Heart right ventricle (tissue), 16 donors: ENCODE measurements around the gene DYNC2I2. TPM values are rescaled to one million over a fixed set of nuclear protein-coding genes. Genes with fewer than 3 reads are reported as not detected.

Experiments used
- ATAC-seq, 8 donors: fragments of 200-7000 bp; cut with Tn5 transposase; one replicate each; pipeline ENCODE4 v1.9.1; 2020; ENCODE audit warnings: mild to moderate bottlenecking in 8 of 8, moderate library complexity in 8 of 8, moderate number of reproducible peaks in 1 of 8
- DNase-seq, 2 donors: peaks; one replicate each; pipeline ENCODE4 v3.0.0-alpha.2; 2020
- H3K27ac ChIP-seq, 10 donors: fragments of 200-600 bp; sonication (generic) in 2 of 10; one replicate each; pipeline versions ENCODE4 v1.5.0 to v1.8.0; 2020 to 2022; ENCODE audit warnings: mild to moderate bottlenecking in 3 of 10
- H3K27me3 ChIP-seq, 7 donors: fragments of 200-600 bp; one replicate each; pipeline ENCODE4 v1.8.0; 2021 to 2022; ENCODE audit warnings: mild to moderate bottlenecking in 2 of 7
- H3K36me3 ChIP-seq, 9 donors: fragments of 200-600 bp; sonication (generic) in 1 of 9; one replicate each; pipeline versions ENCODE4 v1.5.0 to v1.8.0; 2020 to 2022; ENCODE audit warnings: mild to moderate bottlenecking in 2 of 9
- H3K4me1 ChIP-seq, 9 donors: fragments of 200-600 bp; sonication (generic) in 1 of 9; one replicate each; pipeline versions ENCODE4 v1.5.0 to v1.8.0; 2020 to 2022; ENCODE audit warnings: mild to moderate bottlenecking in 4 of 9
- H3K4me3 ChIP-seq, 10 donors: fragments of 200-600 bp; sonication (generic) in 2 of 10; one replicate each; pipeline versions ENCODE4 v1.5.0 to v1.8.0; 2020 to 2022; ENCODE audit warnings: mild to moderate bottlenecking in 7 of 10, moderate library complexity in 2 of 10
- H3K9me3 ChIP-seq, 11 donors: fragments of 200-600 bp in 10 of 11; sonication (generic) in 2 of 11; one replicate each; pipeline versions ENCODE4 v1.5.0 to v1.8.0; 2013 to 2022; ENCODE audit warnings: mild to moderate bottlenecking in 2 of 11, control low read depth in 1 of 11, moderate library complexity in 1 of 11
- CTCF ChIP-seq, 9 donors: fragments of 200-600 bp; sonication (generic) in 2 of 9; IDR thresholded peaks; one replicate each; pipeline versions ENCODE4 v1.5.0 to v1.8.0; 2021 to 2022; ENCODE audit warnings: antibody characterized with exemption in 9 of 9, mild to moderate bottlenecking in 5 of 9, moderate library complexity in 1 of 9
- WGBS, 2 donors: extraction: QIAGEN DNeasy Blood & Tissue Kit; methylation state at CpG; one replicate each; pipeline ENCODE4 v1.1.7; 2013; ENCODE audit warnings: inconsistent platforms in 1 of 2; 5-methylcytosine and 5-hydroxymethylcytosine counted together
- intact Hi-C, 10 donors: fragments of 100-400 bp; cut with DNase I; formaldehyde crosslinking; loops; one replicate each; pipeline versions ENCODE4 v1.11.1 to v1.14.2; 2022
- long read RNA-seq, 3 donors: library from polyadenylated mRNA; unstranded; transcript quantifications; one replicate each; pipeline ENCODE4 v2.0.0, GENCODE V29; 2020 to 2021
- polyA plus RNA-seq, 2 donors: library from polyadenylated mRNA; stranded (reverse); fragments of 200-250 nt; gene quantifications; one replicate each; pipeline ENCODE4 v1.2.3, GENCODE V29; 2013
- total RNA-seq, 10 donors: library from RNA; stranded (reverse); fragmentation: NEBNext Ultra II Directional in 3 of 10; extraction: Animal tissue kit (Norgen Biotek cat#: 25700) in 3 of 10; gene quantifications; one replicate each; pipeline versions ENCODE4 v1.2.1 to v1.2.4, GENCODE V29; 2021 to 2023
- donor health status: Arrhythmogenic right ventricular cardiomyopathy.
- donor health status: ischemic (EF 13 %, LVEDD 7.1; RV severe dilation, severe dysfunction).
- donor health status: healthy with polysubstance abuse.
- donor health status: DM: no; HTN: yes; CAD: no.
- donor health status: DM: no; HTN: no; CAD: no.
- donor health status: ischemic (EF 25% LVEDD 6.9; RV normal size, moderate dysfunction).
- donor health status: ischemic (EF 25% LVEDD 5.7; RV mildly dilated, moderate dysfunction).
- donor health status: healthy.
- donor health status: DM: yes; HTN: yes; CAD: no.
- donor health status: Ischemic cardiomyopathy.
- donor health status: ischemic (EF 35%, LVEDD 5.7; RV mildly dilated, moderate dysfunction).
- donor health status: nonischemic (EF 11% LVEDD 7.7; RV severe dilation, severe dysfunction).
- donor health status: DM: yes; HTN: yes; CAD: no.
- donor health status: PGD.
- donor health status: ischemic (EF 29% LVEDD 5.4; RV normal size, mild dysfunction).
- donor health status: nonischemic (EF 23%, LVEDD 6.1; RV moderate dilation, normal function).

DYNC2I2 gene
- total RNA-seq, result 10 to 100 TPM; 22.1 to 44.8 (median 30.1) TPM
- polyA plus RNA-seq, result 10 to 100 TPM; 60.1 to 83.2 TPM
- long read RNA-seq, donor 1, transcript WDR34-201 (9 exons, 1,755 nt), result major isoform, 46 of 104 reads
- long read RNA-seq, donor 1, partial matches to known transcripts, result 34 of 104 reads
- long read RNA-seq, donor 1, other reads (novel, unspliced or antisense), result 24 of 104 reads
- long read RNA-seq, donor 2, transcript WDR34-201 (9 exons, 1,755 nt), result major isoform, 28 of 112 reads
- long read RNA-seq, donor 2, partial matches to known transcripts, result 43 of 112 reads
- long read RNA-seq, donor 2, other reads (novel, unspliced or antisense), result 41 of 112 reads
- long read RNA-seq, donor 3, transcript WDR34-201 (9 exons, 1,755 nt), result major isoform, 66 of 94 reads
- long read RNA-seq, donor 3, partial matches to known transcripts, result 11 of 94 reads
- long read RNA-seq, donor 3, other reads (novel, unspliced or antisense), result 17 of 94 reads

DNA sequence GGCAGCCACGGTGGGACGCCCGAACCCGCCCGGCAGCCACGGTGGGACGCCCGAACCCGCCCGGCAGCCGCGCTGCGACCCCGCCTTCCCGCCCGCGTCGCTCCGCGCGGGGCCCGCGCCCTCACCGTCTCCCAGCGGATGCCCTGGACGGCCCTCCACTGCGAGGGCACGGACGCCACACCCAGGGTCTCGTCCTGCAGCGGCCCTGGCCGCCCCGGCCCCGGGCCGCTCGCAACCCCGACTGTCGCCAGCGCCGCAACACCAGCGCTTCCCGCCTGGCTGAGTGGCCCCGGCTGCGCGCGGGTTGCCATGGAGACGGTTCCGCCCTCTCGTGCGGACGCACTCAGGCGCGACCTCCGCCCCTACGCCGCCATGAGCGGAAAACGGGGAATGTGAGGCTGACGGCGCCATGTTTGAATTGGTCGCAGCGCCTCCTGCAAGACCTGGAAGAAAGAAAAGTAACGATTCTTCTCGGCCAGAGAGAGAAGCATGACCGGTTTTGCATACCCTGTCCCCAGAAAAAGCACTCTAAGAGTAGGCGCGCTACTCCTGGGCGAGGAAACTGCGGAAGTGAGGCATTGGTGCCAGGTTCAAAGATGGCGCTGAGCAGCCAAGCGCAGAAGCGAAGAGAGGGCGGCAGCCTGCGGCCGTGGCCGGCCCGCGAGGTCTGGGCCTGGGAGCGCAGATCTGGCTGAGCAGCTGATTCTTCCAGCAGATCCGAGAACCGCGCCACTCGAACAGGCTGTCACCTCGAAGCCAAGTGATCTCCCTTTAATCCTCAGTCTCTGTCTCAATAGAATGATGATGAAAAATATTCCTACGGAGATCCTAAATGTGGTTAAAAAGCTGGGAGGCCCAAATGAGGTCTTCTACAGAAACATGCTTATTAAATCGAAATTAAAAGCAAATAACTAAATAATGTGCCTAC, at the start of gene DYNC2I2:
DYNC2I2 (minus strand) TSS at position 432 of the 928 bp plus-strand sequence; CDS start at position 311, 121 bp downstream.
- no peak for TF ChIP-seq CTCF (IDR thresholded peaks at IDR 0.05)
- intact Hi-C loops, result loop anchor here in 2 of 10 donors (2.0 kb wide), 1 partner anchor 32 kb away; the partner anchor contains the start of gene SET (in 2 of the 2)
- 1% methylated on average over 81 to 86 of the region's 86 CpGs for whole genome bisulfite sequencing, 2 donors

GRCh38 chr9:128706045-128706444, 49.4 kb upstream of the DYNC2I2 start:
- ATAC-seq (no peak), DNase-seq (no peak)
- TF ChIP-seq CTCF (IDR thresholded peaks at IDR 0.05), result no peak
- intact Hi-C loops, result loop anchor here in 1 of 10 donors (2.0 kb wide), 1 partner anchor 17 kb away; no protein-coding TSS in a partner anchor
- peaks cover 0 to 23% (median 15%) of the 10 kb centered on the region in 9 donors for H3K4me1 ChIP-seq
- H3K27ac ChIP-seq, result no peak overlapping the region
- H3K27me3 ChIP-seq, result no peaks in the 10 kb centered on the region
- no peak overlapping the region for H3K4me3 ChIP-seq
- H3K9me3 ChIP-seq, result no peaks in the 10 kb centered on the region
- peaks cover 0 to 9% (median 0%) of the 10 kb centered on the region in 9 donors for H3K36me3 ChIP-seq
- 84 to 94% methylated on average over 1 of the region's 1 CpG for WGBS, 2 donors

More for the DNA sequence above, at the start of gene DYNC2I2:
- Histone ChIP-seq H3K9me3 (no peaks in the 10 kb centered on the region), H3K4me1 (peaks cover 0 to 15% (median 11%) of the 10 kb centered on the region in 9 donors), H3K27ac (peak within 1 kb of the TSS; percentile 90 to 100 (median 98)), H3K36me3 (no peaks in the 10 kb centered on the region), H3K4me3 (peak within 1 kb of the TSS; percentile 39 to 72 (median 64)), H3K27me3 (no peaks in the 10 kb centered on the region)
- ATAC-seq, result peak; percentile 97 to 100 (median 100)
- peak; percentile 97 to 98 for DNase-seq

DNA sequence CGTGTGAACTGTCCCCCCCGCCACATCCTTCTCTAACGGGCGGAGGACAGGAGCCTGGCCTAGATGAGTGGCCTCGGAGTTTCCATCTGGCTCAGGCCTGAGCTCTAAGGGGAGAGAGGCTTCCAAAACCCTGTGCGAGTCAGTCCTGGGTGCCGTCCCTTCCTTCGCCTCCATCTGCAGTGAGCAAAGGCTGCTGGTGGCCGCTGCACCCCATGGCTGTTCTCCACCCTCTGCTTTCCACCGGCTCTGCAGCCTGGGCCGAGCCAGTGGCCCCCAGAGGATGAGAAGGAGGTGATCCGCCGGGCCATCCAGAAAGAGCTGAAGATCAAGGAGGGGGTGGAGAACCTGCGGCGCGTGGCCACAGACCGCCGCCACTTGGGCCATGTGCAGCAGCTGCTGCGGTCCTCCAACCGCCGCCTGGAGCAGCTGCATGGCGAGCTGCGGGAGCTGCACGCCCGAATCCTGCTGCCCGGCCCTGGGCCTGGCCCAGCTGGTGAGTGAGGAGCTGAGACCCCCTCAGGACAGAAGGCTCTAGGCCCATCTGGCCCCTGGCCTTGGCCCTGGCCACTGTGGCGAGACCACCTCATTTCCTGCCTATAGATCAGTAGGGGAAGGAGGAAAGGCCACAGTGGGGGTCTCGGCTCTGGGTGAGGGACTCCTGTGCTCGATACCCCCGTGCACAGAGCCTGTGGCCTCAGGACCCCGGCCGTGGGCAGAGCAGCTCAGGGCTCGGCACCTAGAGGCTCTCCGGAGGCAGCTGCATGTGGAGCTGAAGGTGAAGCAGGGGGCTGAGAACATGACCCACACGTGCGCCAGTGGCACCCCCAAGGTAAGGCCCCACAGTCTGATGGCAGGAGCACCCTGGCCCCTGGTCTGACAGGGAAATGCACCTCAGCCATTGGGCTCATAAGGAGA, 48.7 kb upstream of the DYNC2I2 start:
- DNase-seq (no peak), ATAC-seq (no peak)
- Histone ChIP-seq H3K9me3 (no peaks in the 10 kb centered on the region), H3K27ac (peak overlapping the region in 8 of 10 donors; percentile 88 to 96 (median 93)), H3K4me1 (peaks cover 0 to 24% (median 15%) of the 10 kb centered on the region in 9 donors), H3K36me3 (peaks cover 0 to 5% (median 0%) of the 10 kb centered on the region in 9 donors), H3K4me3 (peak overlapping the region in 1 of 10 donors; percentile 88), H3K27me3 (no peaks in the 10 kb centered on the region)
- intact Hi-C loops, result no loop called here
- 87 to 90% methylated on average over 36 of the region's 36 CpGs for WGBS, 2 donors
- TF ChIP-seq CTCF (IDR thresholded peaks at IDR 0.05), result no peak
